GM21619 (cell line): ENCODE measurements around the gene ZNF691.
"Not testable (repeated sequence)": the region's sequence is repeated elsewhere in the genome, so short reads cannot be mapped to it uniquely, and the experiment has no call there.

ENCODE experiments used
- ATAC-seq: cut with Tn5 transposase; IDR thresholded peaks from one replicate; pipeline ENCODE4 v1.9.1; 2021; ENCODE audit not compliant: unreplicated experiment

The ZNF691 gene

GRCh38 chr1:42846257-42847110, at the start of gene ZNF691:
TSS of gene ZNF691 (plus strand) at chr1:42846613. CDS start at chr1:42849659, 3,046 bp downstream.
- ATAC-seq, result peak; percentile 90

GRCh38 chr1:42797414-42797813, 49.0 kb upstream of the ZNF691 start:
- ATAC-seq, result no peak

GRCh38 chr1:42797979-42798378, 48.4 kb upstream of the ZNF691 start:
- ATAC-seq, result no peak

GRCh38 chr1:42801832-42802473, 44.5 kb upstream of the ZNF691 start:
- no peak for ATAC-seq

- ATAC-seq, result no peak
These were observed 40.2 kb upstream of the ZNF691 start for GRCh38 chr1:42806171-42806570.

- ATAC-seq, result no peak
These were observed 39.8 kb upstream of the ZNF691 start for GRCh38 chr1:42806593-42806992.

GRCh38 chr1:42807056-42807668, 39.3 kb upstream of the ZNF691 start:
- no peak for ATAC-seq

DNA sequence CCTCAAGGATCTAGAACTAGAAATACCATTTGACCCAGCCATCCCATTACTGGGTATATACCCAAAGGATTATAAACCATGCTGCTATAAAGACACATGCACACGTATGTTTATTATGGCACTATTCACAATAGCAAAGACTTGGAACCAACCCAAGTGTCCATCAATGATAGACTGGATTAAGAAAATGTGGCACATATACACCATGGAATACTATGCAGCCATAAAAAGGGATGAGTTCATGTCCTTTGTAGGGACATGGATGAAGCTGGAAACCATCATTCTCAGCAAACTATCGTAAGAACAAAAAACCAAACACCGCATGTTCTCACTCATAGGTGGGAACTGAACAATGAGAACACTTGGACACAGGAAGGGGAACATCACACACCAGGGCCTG, 31.6 kb upstream of the ZNF691 start:
- ATAC-seq, result not testable (repeated sequence)

DNA sequence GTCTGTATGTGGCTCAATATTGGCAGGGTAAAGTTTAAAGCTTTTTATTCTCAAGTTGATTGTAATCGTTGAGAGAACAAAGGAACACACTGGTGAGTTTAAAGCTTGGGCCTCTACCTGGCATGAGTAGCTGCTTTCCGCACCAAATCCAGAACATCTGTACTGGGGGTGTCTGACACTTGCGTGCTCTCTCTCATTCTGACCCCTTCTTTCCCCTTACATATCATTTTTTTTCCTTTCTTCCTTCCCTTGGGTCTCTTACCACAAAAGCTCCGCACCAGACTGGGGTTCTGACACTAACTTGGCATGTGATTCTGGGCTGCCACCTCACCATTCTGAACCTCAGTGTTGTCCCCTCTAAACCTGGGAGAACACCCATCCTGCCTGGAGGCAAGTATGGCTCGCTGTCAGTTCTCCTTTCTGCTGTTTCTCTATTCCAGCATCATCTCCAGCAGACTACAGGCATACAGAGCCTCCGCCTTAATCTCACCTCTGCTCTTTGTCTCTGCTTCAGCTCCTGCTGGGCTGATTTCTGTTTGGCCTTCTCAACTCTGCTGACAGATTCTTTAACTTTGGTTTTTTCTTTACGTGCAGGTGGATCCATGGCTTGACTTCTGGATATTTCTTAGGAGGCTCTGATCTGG, 30.4 kb upstream of the ZNF691 start:
- ATAC-seq, result no peak

GRCh38 chr1:42816585-42817439, 29.6 kb upstream of the ZNF691 start, which contains the start of the genes ERMAP and SVBP:
TSS of gene ERMAP (plus strand) at chr1:42817122. CDS start at chr1:42830449, 13,327 bp downstream.
TSS of gene SVBP (minus strand) at chr1:42817397. CDS start at chr1:42816544, 853 bp downstream.
- peak; percentile 66 for ATAC-seq

DNA sequence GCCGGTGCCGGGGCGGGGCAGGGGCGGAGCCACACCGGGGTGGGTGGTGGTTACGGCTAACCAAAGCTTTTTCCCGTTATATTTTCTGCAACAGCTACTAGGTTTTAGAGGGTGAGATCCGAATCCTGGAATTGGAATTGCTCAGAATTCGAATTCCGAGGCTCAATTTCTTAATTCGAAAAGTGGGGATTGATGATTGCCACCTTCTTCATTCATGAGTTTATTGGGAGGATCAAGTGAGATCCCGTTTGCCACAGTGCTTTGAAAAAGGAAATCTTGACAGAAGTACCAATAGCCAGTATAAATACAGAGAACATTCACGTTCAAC, 29.0 kb upstream of the ZNF691 start:
- no peak for ATAC-seq

GRCh38 chr1:42817976-42818375, 28.4 kb upstream of the ZNF691 start:
- no peak for ATAC-seq

DNA sequence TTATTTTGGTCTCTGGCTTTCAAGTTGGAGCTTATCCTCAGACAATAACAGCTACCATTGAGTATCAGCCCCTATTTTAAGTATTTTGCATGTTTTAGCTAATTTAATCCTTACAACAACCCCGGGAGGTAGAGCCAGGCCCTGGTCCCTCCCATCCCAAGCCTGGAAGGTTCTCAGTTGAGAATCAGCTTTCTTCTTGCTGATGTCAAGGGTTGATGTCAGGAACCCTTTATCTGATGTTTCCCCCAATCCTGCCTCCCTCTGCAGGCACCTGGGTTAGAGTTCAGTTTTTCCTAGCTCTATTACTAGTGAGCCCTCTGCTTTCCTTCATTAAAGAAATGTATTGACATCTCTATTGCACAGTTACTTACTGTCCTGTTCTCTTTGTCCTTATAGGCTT, 25.6 kb upstream of the ZNF691 start:
- ATAC-seq, result no peak

DNA sequence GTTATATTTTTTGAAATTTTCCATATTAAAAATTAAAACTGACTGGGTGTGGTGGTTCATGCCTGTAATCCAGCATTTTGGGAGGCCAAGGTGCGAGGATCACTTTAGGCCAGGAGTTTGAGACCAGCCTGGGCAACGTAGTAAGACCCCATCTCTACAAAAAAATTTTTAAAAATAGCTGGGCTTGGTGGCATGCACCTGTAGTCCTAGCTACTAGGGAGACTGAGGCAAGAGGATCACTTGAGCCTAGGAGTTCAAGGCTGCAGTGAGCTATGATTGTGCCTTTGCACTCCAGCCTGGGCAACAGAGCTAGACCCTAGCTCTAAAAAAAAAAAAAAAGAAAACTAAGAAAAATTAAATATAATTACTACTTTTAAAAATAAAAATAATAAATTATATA, 24.7 kb upstream of the ZNF691 start:
- ATAC-seq, result no peak

- ATAC-seq, result no peak
These were observed 23.5 kb upstream of the ZNF691 start for GRCh38 chr1:42822800-42823392.

DNA sequence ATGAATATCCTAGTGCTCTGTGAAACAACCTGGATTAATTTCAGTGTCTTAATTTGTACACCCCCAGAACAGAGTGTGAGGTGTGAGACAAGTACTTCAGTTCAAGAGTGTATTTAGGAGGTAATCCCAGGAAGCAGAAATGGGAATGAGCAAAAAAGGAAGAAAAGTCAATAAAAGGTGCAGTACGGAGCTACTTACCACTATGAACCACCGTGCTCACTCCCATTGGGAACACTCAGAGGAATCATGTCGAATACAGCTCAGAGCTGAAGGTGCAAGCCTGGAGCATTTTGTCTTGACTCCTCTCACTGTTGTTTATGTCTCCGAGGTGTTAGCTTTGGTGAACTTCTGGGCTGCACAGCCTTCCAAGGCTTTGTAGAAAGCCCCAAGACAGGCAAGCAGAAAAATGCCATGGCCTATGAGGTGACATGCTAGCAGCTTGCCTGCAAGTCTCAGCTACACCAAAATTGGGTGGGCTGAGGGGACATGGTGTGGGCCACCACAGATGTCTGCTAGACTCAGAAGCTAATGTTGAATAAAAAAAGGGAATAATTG, 21.9 kb upstream of the ZNF691 start:
- ATAC-seq, result no peak

DNA sequence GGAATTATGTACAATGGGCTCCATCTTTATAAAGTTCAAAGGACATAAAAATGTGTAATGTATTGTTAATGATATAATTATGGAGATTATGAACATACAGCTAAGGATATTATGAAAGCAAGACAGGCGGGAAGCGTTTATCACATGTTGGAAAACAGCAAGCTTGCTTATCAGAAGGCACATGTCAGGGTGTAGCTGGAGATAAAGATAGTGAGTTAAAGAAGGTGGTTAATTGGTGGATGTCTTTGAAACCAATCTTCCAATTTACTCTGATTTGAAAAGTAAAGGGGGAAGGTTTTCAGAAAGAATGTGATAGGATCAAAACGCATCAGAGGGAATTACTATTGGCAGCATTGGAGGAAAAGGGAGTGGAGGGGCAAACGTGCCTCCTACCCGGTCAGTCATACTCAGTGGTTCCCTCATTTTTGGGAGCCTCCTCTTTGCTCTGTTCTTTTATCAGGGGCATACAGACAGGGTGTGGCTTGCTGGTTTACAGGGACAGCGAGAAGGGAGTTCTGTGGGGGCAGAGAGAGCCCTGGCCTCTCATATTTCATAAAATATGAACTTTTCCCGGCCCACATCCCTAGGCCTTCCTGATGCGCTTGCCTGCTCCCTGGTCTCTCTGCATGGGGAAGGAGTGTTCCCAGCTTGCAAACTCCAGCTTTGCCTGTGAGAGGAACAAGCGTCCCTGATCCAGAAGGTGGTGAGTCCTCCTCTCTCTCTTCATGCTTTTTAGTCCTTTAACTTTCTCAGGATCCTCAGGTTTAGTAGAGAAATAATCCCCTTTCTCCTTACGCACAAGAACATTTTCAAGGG, 21.2 kb upstream of the ZNF691 start:
- no peak for ATAC-seq

GRCh38 chr1:42830631-42831030, 15.8 kb upstream of the ZNF691 start:
- ATAC-seq, result no peak

DNA sequence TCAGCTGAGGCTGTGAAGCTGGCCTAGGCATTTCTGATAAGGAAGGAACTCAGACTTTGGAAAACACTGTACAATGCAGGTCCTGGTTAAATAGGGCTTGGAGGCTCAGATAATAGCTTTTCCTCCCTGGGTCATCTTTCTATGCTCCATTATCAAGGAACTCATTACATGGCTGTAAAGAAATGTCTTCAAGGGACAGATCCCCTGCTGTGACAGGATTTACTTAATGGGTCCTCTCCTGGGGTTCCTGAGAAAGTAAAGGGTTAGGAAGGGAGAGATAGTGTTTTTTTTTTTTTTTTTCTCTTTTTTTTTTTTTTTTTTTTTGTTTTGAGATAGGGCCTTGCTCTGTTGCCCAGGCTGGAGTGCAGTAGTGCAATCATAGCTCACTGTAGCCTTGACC, 15.1 kb upstream of the ZNF691 start:
- ATAC-seq, result no peak
